ENCODE measurements around the gene CCNJL.

Gene CCNJL

GRCh38 chr5:160235731-160236130 lies 76.6 kb downstream of the CCNJL start:
- ChIA-PET POLR2A (ENCODE audit: low non-redundant PET) (no interaction called here), CTCF (interaction anchor here (0.6 to 0.9 kb wide), 2 partner anchors 19 to 110 kb away, joined by 3 to 5 read pairs; no protein-coding TSS in a partner anchor)
- DNase-seq (ENCODE audit: low spot score) = no peak
- TF ChIP-seq CTCF (conservative IDR thresholded peaks at IDR 0.05; ENCODE audit: low read depth) = no peak
- H3K27ac ChIP-seq = no peak overlapping the region

- H3K27ac ChIP-seq = no peak overlapping the region
- peak; percentile 41 for DNase-seq (ENCODE audit: low spot score)
- POLR2A ChIA-PET (ENCODE audit: low non-redundant PET) = no interaction called here
- TF ChIP-seq CTCF (conservative IDR thresholded peaks at IDR 0.05; ENCODE audit: low read depth) = no peak
- CTCF ChIA-PET = no interaction called here
Measured at GRCh38 chr5:160233215-160233614, 79.1 kb downstream of the CCNJL start.

- POLR2A ChIA-PET (ENCODE audit: low non-redundant PET) = interaction anchor here (0.6 kb wide), 1 partner anchor 186 kb away, joined by 9 read pairs; no protein-coding TSS in a partner anchor
- DNase-seq (ENCODE audit: low spot score) = no peak
- CTCF ChIA-PET = interaction anchor here (0.7 to 1.3 kb wide), 3 partner anchors 11 to 210 kb away, joined by 4 read pairs; no protein-coding TSS in a partner anchor
- no peak for TF ChIP-seq CTCF (conservative IDR thresholded peaks at IDR 0.05; ENCODE audit: low read depth)
- no peak overlapping the region for H3K27ac ChIP-seq
Measured at GRCh38 chr5:160231783-160232342, 80.5 kb downstream of the CCNJL start.

- no peak overlapping the region for H3K27ac ChIP-seq
- no peak for TF ChIP-seq CTCF (conservative IDR thresholded peaks at IDR 0.05; ENCODE audit: low read depth)
- ChIA-PET POLR2A (ENCODE audit: low non-redundant PET) (interaction anchor here (0.6 kb wide), 1 partner anchor 185 kb away, joined by 9 read pairs; no protein-coding TSS in a partner anchor), CTCF (interaction anchor here (0.7 to 1.3 kb wide), 3 partner anchors 10 to 726 kb away, joined by 4 to 6 read pairs (median 4); no protein-coding TSS in a partner anchor)
- DNase-seq (ENCODE audit: low spot score) = no peak
Measured at GRCh38 chr5:160230686-160231527, 81.5 kb downstream of the CCNJL start.

- ChIA-PET CTCF (interaction anchor here (0.7 kb wide), 1 partner anchor 208 kb away, joined by 4 read pairs; no protein-coding TSS in a partner anchor), POLR2A (ENCODE audit: low non-redundant PET) (no interaction called here)
- no peak for TF ChIP-seq CTCF (conservative IDR thresholded peaks at IDR 0.05; ENCODE audit: low read depth)
Measured at GRCh38 chr5:160229190-160229742, 83.1 kb downstream of the CCNJL start, which contains the start of gene FABP6. TSS of gene FABP6 (plus strand) at chr5:160229506. CDS start at chr5:160229558, 52 bp downstream.

GRCh38 chr5:160227012-160227411 lies 85.4 kb downstream of the CCNJL start:
- DNase-seq (ENCODE audit: low spot score) = no peak
- TF ChIP-seq CTCF (conservative IDR thresholded peaks at IDR 0.05; ENCODE audit: low read depth) = no peak
- CTCF ChIA-PET = interaction anchor here (0.6 to 1.3 kb wide), 3 partner anchors 12 to 118 kb away, joined by 3 to 5 read pairs (median 3); no protein-coding TSS in a partner anchor
- no peak overlapping the region for H3K27ac ChIP-seq
- POLR2A ChIA-PET (ENCODE audit: low non-redundant PET) = interaction anchor here (0.9 kb wide), 1 partner anchor 173 kb away, joined by 3 read pairs; the partner anchor contains the start of gene FAM200C

More at GRCh38 chr5:160229190-160229742, 83.1 kb downstream of the CCNJL start, which contains the start of gene FABP6:
- no peak for DNase-seq (ENCODE audit: low spot score)
- H3K27ac ChIP-seq = no peak within 1 kb of the TSS
